ENCODE measurements around the gene GPC3. TPM values are rescaled to one million over a fixed set of nuclear protein-coding genes. Genes with fewer than 3 reads are reported as not detected.

The GPC3 gene
- total RNA-seq, 2 donors from 2014 or later, result 16.9 to 22.7 TPM

DNA sequence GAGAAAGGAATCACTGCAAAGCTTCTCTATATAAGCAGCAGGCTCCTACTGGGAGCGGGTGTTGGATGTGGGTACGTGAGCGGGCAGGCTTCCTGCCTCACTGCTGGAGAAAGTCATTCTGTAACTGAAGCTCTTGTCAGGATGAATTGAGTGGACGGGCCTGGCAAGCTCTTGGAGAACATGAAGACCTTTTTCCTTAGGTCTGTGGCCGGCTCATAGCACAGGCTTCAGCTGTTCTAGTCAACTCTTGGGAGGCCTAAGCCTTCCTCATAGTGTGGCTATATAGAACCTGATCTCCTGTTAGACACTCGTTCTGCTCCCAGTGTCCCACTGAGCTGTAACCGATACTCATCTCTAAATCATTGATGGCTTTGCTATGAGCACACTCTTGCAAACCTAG is 461.9 kb downstream of the GPC3 start:
- H3K9me3 ChIP-seq, result no peaks in the 10 kb centered on the region
- no peak for ATAC-seq
- H3K4me3 ChIP-seq, result no peak overlapping the region
- H3K27me3 ChIP-seq, result no peaks in the 10 kb centered on the region
- DNase-seq, result no peak
- TF ChIP-seq, protein P1, sequence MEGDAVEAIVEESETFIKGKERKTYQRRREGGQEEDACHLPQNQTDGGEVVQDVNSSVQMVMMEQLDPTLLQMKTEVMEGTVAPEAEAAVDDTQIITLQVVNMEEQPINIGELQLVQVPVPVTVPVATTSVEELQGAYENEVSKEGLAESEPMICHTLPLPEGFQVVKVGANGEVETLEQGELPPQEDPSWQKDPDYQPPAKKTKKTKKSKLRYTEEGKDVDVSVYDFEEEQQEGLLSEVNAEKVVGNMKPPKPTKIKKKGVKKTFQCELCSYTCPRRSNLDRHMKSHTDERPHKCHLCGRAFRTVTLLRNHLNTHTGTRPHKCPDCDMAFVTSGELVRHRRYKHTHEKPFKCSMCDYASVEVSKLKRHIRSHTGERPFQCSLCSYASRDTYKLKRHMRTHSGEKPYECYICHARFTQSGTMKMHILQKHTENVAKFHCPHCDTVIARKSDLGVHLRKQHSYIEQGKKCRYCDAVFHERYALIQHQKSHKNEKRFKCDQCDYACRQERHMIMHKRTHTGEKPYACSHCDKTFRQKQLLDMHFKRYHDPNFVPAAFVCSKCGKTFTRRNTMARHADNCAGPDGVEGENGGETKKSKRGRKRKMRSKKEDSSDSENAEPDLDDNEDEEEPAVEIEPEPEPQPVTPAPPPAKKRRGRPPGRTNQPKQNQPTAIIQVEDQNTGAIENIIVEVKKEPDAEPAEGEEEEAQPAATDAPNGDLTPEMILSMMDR (IDR thresholded peaks at IDR 0.05), result no peak
- no peak for TF ChIP-seq POLR2A (IDR thresholded peaks at IDR 0.05)
- no peak overlapping the region for H3K27ac ChIP-seq
- H3K36me3 ChIP-seq (replicated peaks in 1 of 2; ENCODE audit: insufficient read depth in 1 of 2, low read depth in 2 of 2), result no peaks in the 10 kb centered on the region
- H3K4me1 ChIP-seq, result no peaks in the 10 kb centered on the region
- 94 to 95% methylated on average over 4 to 7 of the region's 7 CpGs for WGBS, 2 donors
- intact Hi-C loops (cut with DNase I), result no loop called here

DNA sequence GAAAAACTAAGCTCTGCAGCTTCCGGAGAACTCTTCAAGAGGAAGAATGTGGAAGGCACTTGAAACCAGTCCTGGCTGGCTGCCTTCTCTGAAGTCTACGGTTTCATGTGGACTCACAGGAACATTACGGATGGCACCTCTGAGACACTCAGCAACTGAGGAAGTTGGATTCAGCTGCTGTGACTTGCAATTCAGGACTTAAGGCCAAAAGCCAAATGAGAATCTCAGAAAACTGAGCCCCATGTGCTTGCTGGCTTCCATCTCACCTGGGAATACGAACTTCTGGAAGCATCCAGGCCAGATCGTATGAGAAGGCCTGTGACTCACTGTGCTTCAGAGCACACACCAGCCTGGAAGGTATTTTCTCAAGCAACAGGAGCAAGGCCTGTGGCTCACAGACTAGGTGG is 462.3 kb downstream of the GPC3 start:
- no peaks in the 10 kb centered on the region for H3K27me3 ChIP-seq
- no peaks in the 10 kb centered on the region for H3K9me3 ChIP-seq
- intact Hi-C loops (cut with DNase I), result no loop called here
- TF ChIP-seq, protein P1 (IDR thresholded peaks at IDR 0.05), result no peak
- no peak for TF ChIP-seq POLR2A (IDR thresholded peaks at IDR 0.05)
- 61 to 85% methylated on average over 3 to 5 of the region's 5 CpGs for WGBS, 2 donors
- H3K27ac ChIP-seq, result no peak overlapping the region
- H3K4me1 ChIP-seq, result no peaks in the 10 kb centered on the region
- H3K36me3 ChIP-seq (replicated peaks in 1 of 2; ENCODE audit: insufficient read depth in 1 of 2, low read depth in 2 of 2), result no peaks in the 10 kb centered on the region
- DNase-seq, result peak in 1 of 4 donors; percentile 7
- H3K4me3 ChIP-seq, result no peak overlapping the region
- ATAC-seq, result no peak

DNA sequence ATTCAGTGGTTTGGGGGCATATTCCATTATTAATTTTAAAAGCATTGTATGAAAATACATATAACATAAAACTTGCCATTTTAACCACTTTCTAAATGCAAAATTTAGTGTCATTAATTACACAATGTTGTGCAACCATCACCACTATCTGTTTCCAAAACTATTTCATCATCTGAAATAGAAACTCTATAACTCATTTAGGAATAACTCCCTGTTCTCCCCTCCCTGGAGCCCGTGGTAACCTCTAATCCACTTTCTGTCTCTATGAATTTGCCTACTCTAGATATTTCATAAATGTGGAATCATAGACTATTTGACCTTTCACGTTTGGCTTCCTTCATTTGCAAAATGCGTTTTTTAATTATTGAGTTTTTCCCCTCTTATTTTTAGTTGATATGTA is 468.7 kb downstream of the GPC3 start:
- Histone ChIP-seq H3K27me3 (no peaks in the 10 kb centered on the region), H3K27ac (no peak overlapping the region), H3K4me1 (no peaks in the 10 kb centered on the region), H3K9me3 (no peaks in the 10 kb centered on the region), H3K36me3 (replicated peaks in 1 of 2; ENCODE audit: insufficient read depth in 1 of 2, low read depth in 2 of 2) (no peaks in the 10 kb centered on the region), H3K4me3 (no peak overlapping the region)
- DNase-seq (no peak), ATAC-seq (no peak)
- 70 to 73% methylated on average over 3 of the region's 3 CpGs for WGBS, 2 donors
- TF ChIP-seq POLR2A (IDR thresholded peaks at IDR 0.05), result no peak
- TF ChIP-seq, protein P1 (IDR thresholded peaks at IDR 0.05), result no peak
- intact Hi-C loops (cut with DNase I), result no loop called here

DNA sequence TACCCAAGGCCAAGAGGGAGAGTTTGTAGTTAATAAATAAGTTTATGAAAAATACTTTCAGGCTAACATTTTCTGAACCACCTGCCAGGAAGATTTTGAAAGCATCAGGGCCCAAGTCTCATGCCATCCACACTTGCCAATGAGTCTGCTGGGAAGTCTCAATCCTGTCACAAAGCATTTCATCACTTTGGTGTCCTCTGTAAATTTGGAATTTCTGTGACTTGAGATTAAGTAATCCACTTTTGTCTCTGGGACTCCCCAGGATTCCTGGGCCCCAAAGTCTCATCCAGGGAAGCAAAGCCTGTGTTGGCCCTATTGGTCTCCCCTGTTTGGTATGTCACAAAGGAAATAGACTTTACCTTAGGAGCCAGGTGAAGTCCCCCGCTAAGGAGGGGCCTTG is 470.9 kb downstream of the GPC3 start:
- Histone ChIP-seq H3K4me1 (no peaks in the 10 kb centered on the region), H3K9me3 (no peaks in the 10 kb centered on the region), H3K27ac (no peak overlapping the region), H3K4me3 (no peak overlapping the region), H3K27me3 (no peaks in the 10 kb centered on the region), H3K36me3 (replicated peaks in 1 of 2; ENCODE audit: insufficient read depth in 1 of 2, low read depth in 2 of 2) (no peaks in the 10 kb centered on the region)
- WGBS, 2 donors, result 100% methylated on average over 1 of the region's 1 CpG; no CpG with 5 or more reads in 1 of the 2 donors
- intact Hi-C loops (cut with DNase I), result no loop called here
- ATAC-seq (no peak), DNase-seq (no peak)
- TF ChIP-seq, protein P1 (IDR thresholded peaks at IDR 0.05), result no peak
- TF ChIP-seq POLR2A (IDR thresholded peaks at IDR 0.05), result no peak

DNA sequence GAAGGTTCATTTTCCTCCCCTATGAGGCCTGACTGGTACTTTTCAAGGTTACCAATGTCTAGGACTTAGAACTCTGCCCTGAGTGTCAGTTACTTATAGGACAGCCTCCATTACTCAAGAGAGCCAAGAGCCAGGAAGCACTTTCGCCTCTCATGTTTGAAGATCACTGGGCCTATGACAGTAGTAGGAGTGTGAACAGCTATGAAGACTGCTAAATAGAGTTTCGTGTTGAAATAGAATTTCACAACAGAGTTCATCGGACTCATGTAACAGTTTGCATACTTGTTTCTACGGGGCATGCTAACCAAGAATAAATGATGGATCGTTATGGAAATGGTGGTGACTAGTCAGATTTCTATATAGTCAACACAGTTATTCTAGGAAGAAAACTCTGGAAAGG is 472.3 kb downstream of the GPC3 start:
- TF ChIP-seq POLR2A (IDR thresholded peaks at IDR 0.05), result no peak
- TF ChIP-seq, protein P1 (IDR thresholded peaks at IDR 0.05), result no peak
- Histone ChIP-seq H3K4me3 (no peak overlapping the region), H3K4me1 (no peaks in the 10 kb centered on the region), H3K9me3 (no peaks in the 10 kb centered on the region), H3K27ac (no peak overlapping the region), H3K27me3 (no peaks in the 10 kb centered on the region), H3K36me3 (replicated peaks in 1 of 2; ENCODE audit: insufficient read depth in 1 of 2, low read depth in 2 of 2) (no peaks in the 10 kb centered on the region)
- 86 to 89% methylated on average over 4 to 5 of the region's 5 CpGs for WGBS, 2 donors
- no peak for DNase-seq
- intact Hi-C loops (cut with DNase I), result no loop called here
- ATAC-seq, result no peak
